HL-60 (cell line): ENCODE measurements around the gene EFCAB14.

Experiments
- GABPA ChIP-seq: IDR thresholded peaks from 2 replicates; pipeline ENCODE4 v1.6.1; 2012; ENCODE audit warnings: low read depth
- POLR2AphosphoS5 ChIP-seq: IDR thresholded peaks from 2 replicates; pipeline ENCODE4 v1.6.1; 2012; ENCODE audit warnings: low read depth
- SPI1 ChIP-seq: IDR thresholded peaks from 2 replicates; pipeline ENCODE4 v1.6.1; 2012; ENCODE audit warnings: low read depth, mild to moderate bottlenecking, borderline replicate concordance
- TF ChIP-seq, protein P1 (sequence below): IDR thresholded peaks from one replicate; pipeline ENCODE4 v1.5.1; 2011; ENCODE audit warnings: low read length, control low read depth, inconsistent platforms; ENCODE audit not compliant: insufficient read depth
- TF ChIP-seq, protein P2 (sequence below): IDR thresholded peaks from 2 replicates; pipeline ENCODE4 v1.6.1; 2012; ENCODE audit warnings: low read depth; ENCODE audit not compliant: insufficient replicate concordance

DNA sequence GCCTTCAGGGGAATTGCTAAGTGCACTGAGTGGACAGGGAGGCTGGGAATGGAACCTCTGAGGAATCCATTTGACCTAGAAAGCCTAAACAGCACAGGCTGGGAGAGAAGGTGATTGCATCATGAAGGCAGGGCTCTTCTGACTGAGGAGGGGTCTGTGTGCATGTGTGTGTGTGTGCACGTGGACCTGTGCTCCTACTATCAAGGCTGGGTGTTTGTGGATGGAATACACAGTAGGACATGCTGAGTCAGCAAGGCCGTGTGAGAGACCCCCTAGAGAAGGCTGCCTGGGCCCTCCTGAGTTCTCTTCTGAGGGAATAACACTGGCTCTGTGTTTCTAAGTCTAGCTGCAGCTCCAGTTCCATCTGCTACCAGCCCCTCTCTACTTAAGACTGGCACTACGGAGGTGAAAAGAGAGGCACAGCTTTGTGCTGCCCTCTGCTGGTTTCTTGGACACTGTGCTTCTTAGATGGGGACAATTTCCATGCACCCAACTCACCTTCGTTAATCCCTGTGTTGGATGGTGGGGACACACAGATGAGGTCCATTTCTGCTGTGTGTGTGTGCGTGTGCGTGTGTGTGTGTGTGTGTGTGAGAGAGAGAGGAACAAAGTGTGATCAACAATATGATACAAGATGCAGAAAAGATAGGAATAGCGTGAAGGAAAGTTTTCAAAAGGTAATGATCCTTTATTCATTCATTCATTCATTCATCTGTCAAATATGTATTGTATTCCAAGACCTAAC, 6.2 kb upstream of the EFCAB14 start:
- TF ChIP-seq, protein P1, sequence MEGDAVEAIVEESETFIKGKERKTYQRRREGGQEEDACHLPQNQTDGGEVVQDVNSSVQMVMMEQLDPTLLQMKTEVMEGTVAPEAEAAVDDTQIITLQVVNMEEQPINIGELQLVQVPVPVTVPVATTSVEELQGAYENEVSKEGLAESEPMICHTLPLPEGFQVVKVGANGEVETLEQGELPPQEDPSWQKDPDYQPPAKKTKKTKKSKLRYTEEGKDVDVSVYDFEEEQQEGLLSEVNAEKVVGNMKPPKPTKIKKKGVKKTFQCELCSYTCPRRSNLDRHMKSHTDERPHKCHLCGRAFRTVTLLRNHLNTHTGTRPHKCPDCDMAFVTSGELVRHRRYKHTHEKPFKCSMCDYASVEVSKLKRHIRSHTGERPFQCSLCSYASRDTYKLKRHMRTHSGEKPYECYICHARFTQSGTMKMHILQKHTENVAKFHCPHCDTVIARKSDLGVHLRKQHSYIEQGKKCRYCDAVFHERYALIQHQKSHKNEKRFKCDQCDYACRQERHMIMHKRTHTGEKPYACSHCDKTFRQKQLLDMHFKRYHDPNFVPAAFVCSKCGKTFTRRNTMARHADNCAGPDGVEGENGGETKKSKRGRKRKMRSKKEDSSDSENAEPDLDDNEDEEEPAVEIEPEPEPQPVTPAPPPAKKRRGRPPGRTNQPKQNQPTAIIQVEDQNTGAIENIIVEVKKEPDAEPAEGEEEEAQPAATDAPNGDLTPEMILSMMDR = peak; percentile 92
- no peak for TF ChIP-seq GABPA
- no peak for TF ChIP-seq POLR2AphosphoS5
- TF ChIP-seq, protein P2, sequence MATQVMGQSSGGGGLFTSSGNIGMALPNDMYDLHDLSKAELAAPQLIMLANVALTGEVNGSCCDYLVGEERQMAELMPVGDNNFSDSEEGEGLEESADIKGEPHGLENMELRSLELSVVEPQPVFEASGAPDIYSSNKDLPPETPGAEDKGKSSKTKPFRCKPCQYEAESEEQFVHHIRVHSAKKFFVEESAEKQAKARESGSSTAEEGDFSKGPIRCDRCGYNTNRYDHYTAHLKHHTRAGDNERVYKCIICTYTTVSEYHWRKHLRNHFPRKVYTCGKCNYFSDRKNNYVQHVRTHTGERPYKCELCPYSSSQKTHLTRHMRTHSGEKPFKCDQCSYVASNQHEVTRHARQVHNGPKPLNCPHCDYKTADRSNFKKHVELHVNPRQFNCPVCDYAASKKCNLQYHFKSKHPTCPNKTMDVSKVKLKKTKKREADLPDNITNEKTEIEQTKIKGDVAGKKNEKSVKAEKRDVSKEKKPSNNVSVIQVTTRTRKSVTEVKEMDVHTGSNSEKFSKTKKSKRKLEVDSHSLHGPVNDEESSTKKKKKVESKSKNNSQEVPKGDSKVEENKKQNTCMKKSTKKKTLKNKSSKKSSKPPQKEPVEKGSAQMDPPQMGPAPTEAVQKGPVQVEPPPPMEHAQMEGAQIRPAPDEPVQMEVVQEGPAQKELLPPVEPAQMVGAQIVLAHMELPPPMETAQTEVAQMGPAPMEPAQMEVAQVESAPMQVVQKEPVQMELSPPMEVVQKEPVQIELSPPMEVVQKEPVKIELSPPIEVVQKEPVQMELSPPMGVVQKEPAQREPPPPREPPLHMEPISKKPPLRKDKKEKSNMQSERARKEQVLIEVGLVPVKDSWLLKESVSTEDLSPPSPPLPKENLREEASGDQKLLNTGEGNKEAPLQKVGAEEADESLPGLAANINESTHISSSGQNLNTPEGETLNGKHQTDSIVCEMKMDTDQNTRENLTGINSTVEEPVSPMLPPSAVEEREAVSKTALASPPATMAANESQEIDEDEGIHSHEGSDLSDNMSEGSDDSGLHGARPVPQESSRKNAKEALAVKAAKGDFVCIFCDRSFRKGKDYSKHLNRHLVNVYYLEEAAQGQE = no peak
- TF ChIP-seq SPI1 = no peak
